Trophoblast cell (in vitro differentiated cells and primary cell): ENCODE measurements around the gene KDM1B.

Source experiments
- DNase-seq, 2 donors: peaks; one replicate each; pipeline ENCODE4 v3.0.0-alpha.2; 2016
- H2AFZ ChIP-seq: 2 replicates; pipeline ENCODE4 v1.6.1; 2013; ENCODE audit warnings: low read length, moderate library complexity, mild to moderate bottlenecking; ENCODE audit not compliant: insufficient read depth, poor library complexity
- H2AK5ac ChIP-seq: 2 replicates; pipeline ENCODE4 v1.6.1; 2013; ENCODE audit warnings: mild to moderate bottlenecking, low read length
- H2BK120ac ChIP-seq: 2 replicates; pipeline ENCODE4 v1.6.1; 2013; ENCODE audit warnings: low read length, mild to moderate bottlenecking, moderate library complexity; ENCODE audit not compliant: insufficient read depth, poor library complexity
- H2BK12ac ChIP-seq: 2 replicates; pipeline ENCODE4 v1.6.1; 2013; ENCODE audit warnings: mild to moderate bottlenecking, low read length, moderate library complexity
- H2BK5ac ChIP-seq: 2 replicates; pipeline ENCODE4 v1.6.1; 2013; ENCODE audit warnings: low read length, low read depth, moderate library complexity, mild to moderate bottlenecking; ENCODE audit not compliant: poor library complexity
- H3K14ac ChIP-seq: 2 replicates; pipeline ENCODE4 v1.6.1; 2013; ENCODE audit warnings: mild to moderate bottlenecking, low read length
- H3K18ac ChIP-seq: 2 replicates; pipeline ENCODE4 v1.6.1; 2013; ENCODE audit warnings: mild to moderate bottlenecking, low read length
- H3K23ac ChIP-seq: 2 replicates; pipeline ENCODE4 v1.6.1; 2013; ENCODE audit warnings: low read length
- H3K27ac ChIP-seq: 2 replicates; pipeline ENCODE4 v1.5.1; 2013; ENCODE audit warnings: low read depth, mild to moderate bottlenecking, inconsistent platforms, low read length, moderate library complexity
- H3K27me3 ChIP-seq: 2 replicates; pipeline ENCODE4 v1.6.1; 2013; ENCODE audit warnings: inconsistent platforms, mild to moderate bottlenecking, low read length, moderate library complexity; ENCODE audit not compliant: insufficient read depth
- H3K36me3 ChIP-seq, 2 experiments: 1 replicate in 1 of 2; 2 replicates in 1 of 2; pipeline ENCODE4 v1.6.1; 2013; ENCODE audit warnings: low read length in 2 of 2, mild to moderate bottlenecking in 2 of 2, moderate library complexity in 1 of 2; ENCODE audit not compliant: insufficient read depth in 2 of 2, control insufficient read depth in 1 of 2
- H3K4ac ChIP-seq: 2 replicates; pipeline ENCODE4 v1.6.1; 2013; ENCODE audit warnings: low read depth, mild to moderate bottlenecking, low read length, moderate library complexity
- H3K4me1 ChIP-seq, 2 experiments: 1 replicate in 1 of 2; 2 replicates in 1 of 2; pipeline ENCODE4 v1.6.1; 2013; ENCODE audit warnings: low read length in 2 of 2, mild to moderate bottlenecking in 2 of 2, moderate library complexity in 1 of 2; ENCODE audit not compliant: insufficient read depth in 2 of 2, control insufficient read depth in 1 of 2
- H3K4me2 ChIP-seq: 2 replicates; pipeline ENCODE4 v1.6.1; 2013; ENCODE audit warnings: inconsistent platforms, mild to moderate bottlenecking, low read length, moderate library complexity
- H3K4me3 ChIP-seq: 2 replicates; pipeline ENCODE4 v1.5.1; 2013; ENCODE audit warnings: mild to moderate bottlenecking, low read depth, low read length, inconsistent platforms
- H3K79me1 ChIP-seq: one replicate; pipeline ENCODE4 v1.6.1; 2013; ENCODE audit warnings: low read length
- H3K79me2 ChIP-seq: 2 replicates; pipeline ENCODE4 v1.6.1; 2013; ENCODE audit warnings: low read length, mild to moderate bottlenecking; ENCODE audit not compliant: control insufficient read depth, insufficient read depth, poor library complexity
- H3K9ac ChIP-seq: 2 replicates; pipeline ENCODE4 v1.6.1; 2013; ENCODE audit warnings: mild to moderate bottlenecking, low read length
- H3K9me3 ChIP-seq: 2 replicates; pipeline ENCODE4 v1.6.1; 2013; ENCODE audit warnings: low read depth, mild to moderate bottlenecking, control low read depth, inconsistent platforms, low read length; ENCODE audit not compliant: insufficient read depth
- H4K12ac ChIP-seq: 2 replicates; pipeline ENCODE4 v1.6.1; 2013; ENCODE audit warnings: low read depth, mild to moderate bottlenecking, low read length, moderate library complexity
- H4K8ac ChIP-seq: 2 replicates; pipeline ENCODE4 v1.6.1; 2013; ENCODE audit warnings: low read depth, mild to moderate bottlenecking, low read length, moderate library complexity
- H4K91ac ChIP-seq: one replicate; pipeline ENCODE4 v1.6.1; 2013; ENCODE audit warnings: low read depth, mild to moderate bottlenecking, low read length, moderate library complexity
- WGBS: extraction: QIAGEN DNeasy Blood & Tissue Kit; methylation state at CpG from one replicate; pipeline ENCODE4 v1.1.7; 2013; ENCODE audit warnings: missing lambda C conversion rate; ENCODE audit not compliant: insufficient read length, insufficient coverage; ENCODE audit errors: extremely low coverage; 5-methylcytosine and 5-hydroxymethylcytosine counted together

The KDM1B gene

GRCh38 chr6:18165751-18166150 lies 10.5 kb downstream of the KDM1B start:
- Histone ChIP-seq H2BK5ac (no peak overlapping the region), H3K4me2 (no peak overlapping the region), H3K79me1 (no peaks in the 10 kb centered on the region), H3K9ac (no peak overlapping the region), H3K27me3 (no peaks in the 10 kb centered on the region), H3K79me2 (no peaks in the 10 kb centered on the region), H2AK5ac (no peak overlapping the region), H4K91ac (no peak overlapping the region), H3K9me3 (no peaks in the 10 kb centered on the region), H3K4ac (no peak overlapping the region), H3K18ac (no peak overlapping the region), H2BK12ac (no peak overlapping the region), H4K8ac (no peak overlapping the region), H4K12ac (no peak overlapping the region), H3K27ac (no peak overlapping the region), H3K4me3 (no peak overlapping the region), H2AFZ (no peak overlapping the region), H2BK120ac (no peak overlapping the region), H3K14ac (no peak overlapping the region), H3K4me1 (no peaks in the 10 kb centered on the region), H3K36me3 (peaks cover 7 to 14% of the 10 kb centered on the region in 2 experiments), H3K23ac (no peak overlapping the region)
- no peak for DNase-seq
- no CpG with 5 or more reads among the region's 4 CpGs for WGBS

DNA sequence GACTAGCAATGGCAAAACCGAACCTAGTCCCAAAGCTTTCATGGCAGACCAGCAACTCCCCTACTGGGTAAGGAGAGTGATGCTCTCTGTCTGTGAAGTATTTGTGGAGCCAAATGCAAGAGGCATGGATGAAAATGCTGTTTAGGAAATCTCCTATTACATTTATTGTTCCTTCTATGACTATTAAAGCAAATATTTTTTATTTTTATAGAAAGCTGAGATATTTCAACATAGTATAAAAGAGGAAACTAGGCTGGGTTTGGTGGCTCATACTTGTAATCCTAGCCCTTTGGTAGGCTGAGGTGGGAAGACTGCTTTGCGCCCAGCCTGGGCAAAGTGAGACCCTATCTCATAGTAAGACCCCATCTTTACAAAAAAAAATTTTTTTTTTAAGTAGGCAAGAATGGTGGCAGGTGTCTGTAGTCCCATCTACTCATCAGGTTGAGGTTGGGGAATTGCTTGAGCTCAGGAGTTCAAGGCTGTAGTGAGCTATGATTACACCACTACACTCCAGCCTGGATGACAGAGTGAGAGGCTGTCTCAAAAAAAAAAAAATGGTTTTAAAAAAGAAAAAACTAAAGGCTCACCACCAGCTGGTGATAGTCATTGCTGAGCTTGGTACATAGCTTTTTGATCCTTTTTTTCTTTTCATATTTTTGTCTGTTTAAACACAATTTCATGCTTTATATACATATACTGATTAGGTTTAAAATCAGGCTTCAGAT lies 11.3 kb downstream of the KDM1B start:
- Histone ChIP-seq H3K18ac (no peak overlapping the region), H3K9ac (no peak overlapping the region), H4K91ac (no peak overlapping the region), H4K8ac (no peak overlapping the region), H4K12ac (no peak overlapping the region), H3K79me1 (no peaks in the 10 kb centered on the region), H3K23ac (no peak overlapping the region), H3K79me2 (no peaks in the 10 kb centered on the region), H2BK120ac (no peak overlapping the region), H2BK12ac (no peak overlapping the region), H3K14ac (no peak overlapping the region), H3K4me3 (no peak overlapping the region), H2AFZ (no peak overlapping the region), H3K4ac (no peak overlapping the region), H3K4me1 (no peaks in the 10 kb centered on the region), H3K27me3 (no peaks in the 10 kb centered on the region), H2BK5ac (no peak overlapping the region), H3K27ac (no peak overlapping the region), H3K36me3 (peaks cover 7 to 13% of the 10 kb centered on the region in 2 experiments), H2AK5ac (no peak overlapping the region), H3K9me3 (no peaks in the 10 kb centered on the region), H3K4me2 (no peak overlapping the region)
- no CpG with 5 or more reads among the region's 2 CpGs for WGBS
- no peak for DNase-seq

DNA sequence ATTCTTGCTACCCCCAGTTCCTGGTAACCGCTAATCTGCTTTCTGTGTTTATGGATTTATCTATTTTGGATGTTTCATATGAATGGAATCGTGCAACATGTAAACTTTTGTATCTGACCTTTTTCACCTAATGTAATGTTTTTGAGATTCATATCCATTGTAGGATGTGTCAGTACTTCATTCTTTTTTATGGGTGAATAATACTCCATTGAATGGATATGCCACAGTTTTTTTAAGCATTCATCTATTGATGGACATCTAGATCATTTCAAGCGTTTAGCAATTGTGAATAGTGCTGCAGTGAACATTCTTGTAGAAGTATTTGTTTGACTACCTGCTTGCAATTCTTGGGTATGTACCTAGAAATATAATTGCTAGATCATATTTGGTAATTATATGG lies 13.0 kb downstream of the KDM1B start:
- no peak overlapping the region for H3K27ac ChIP-seq
- no peak overlapping the region for H3K4ac ChIP-seq
- no peak overlapping the region for H3K9ac ChIP-seq
- H3K27me3 ChIP-seq, result no peaks in the 10 kb centered on the region
- H3K18ac ChIP-seq, result no peak overlapping the region
- no peak overlapping the region for H3K4me3 ChIP-seq
- DNase-seq, result no peak
- no peaks in the 10 kb centered on the region for H3K79me1 ChIP-seq
- H3K4me2 ChIP-seq, result no peak overlapping the region
- no peak overlapping the region for H4K8ac ChIP-seq
- no peak overlapping the region for H3K23ac ChIP-seq
- H3K79me2 ChIP-seq, result no peaks in the 10 kb centered on the region
- H2AK5ac ChIP-seq, result no peak overlapping the region
- H4K91ac ChIP-seq, result no peak overlapping the region
- no peak overlapping the region for H4K12ac ChIP-seq
- H2BK5ac ChIP-seq, result no peak overlapping the region
- H2BK120ac ChIP-seq, result no peak overlapping the region
- H3K4me1 ChIP-seq, result no peaks in the 10 kb centered on the region
- H3K9me3 ChIP-seq, result no peaks in the 10 kb centered on the region
- no peak overlapping the region for H2AFZ ChIP-seq
- no peak overlapping the region for H2BK12ac ChIP-seq
- H3K14ac ChIP-seq, result no peak overlapping the region
- WGBS, result no CpG with 5 or more reads among the region's 3 CpGs
- H3K36me3 ChIP-seq, result peaks cover 6 to 10% of the 10 kb centered on the region in 2 experiments

GRCh38 chr6:18171871-18172270 lies 16.6 kb downstream of the KDM1B start:
- Histone ChIP-seq H3K14ac (no peak overlapping the region), H3K27ac (no peak overlapping the region), H3K18ac (no peak overlapping the region), H2BK5ac (no peak overlapping the region), H3K4me3 (no peak overlapping the region), H3K36me3 (peaks cover 5 to 7% of the 10 kb centered on the region in 2 experiments), H2AK5ac (no peak overlapping the region), H3K79me2 (no peaks in the 10 kb centered on the region), H4K8ac (no peak overlapping the region), H3K27me3 (no peaks in the 10 kb centered on the region), H3K79me1 (no peaks in the 10 kb centered on the region), H3K9me3 (no peaks in the 10 kb centered on the region), H2BK12ac (no peak overlapping the region), H3K4me1 (no peaks in the 10 kb centered on the region), H3K23ac (no peak overlapping the region), H3K4ac (no peak overlapping the region), H3K4me2 (no peak overlapping the region), H4K91ac (no peak overlapping the region), H3K9ac (no peak overlapping the region), H2AFZ (no peak overlapping the region), H4K12ac (no peak overlapping the region), H2BK120ac (no peak overlapping the region)
- no peak for DNase-seq
- WGBS, result no CpG with 5 or more reads among the region's 7 CpGs
